ENCODE results near the gene LMX1B.

Gene LMX1B

GRCh38 chr9:126667190-126668055, 53.7 kb downstream of the LMX1B start:
- Histone ChIP-seq H3K27ac (no peak overlapping the region), H3K4me1 (ENCODE audit: low read depth, poor library complexity, severe bottlenecking) (peaks cover 27% of the 10 kb centered on the region), H2AFZ (ENCODE audit: low read depth) (no peak overlapping the region), H3K79me2 (ENCODE audit: insufficient read depth, low read depth) (no peaks in the 10 kb centered on the region), H4K20me1 (ENCODE audit: insufficient read depth) (no peaks in the 10 kb centered on the region), H3K27me3 (ENCODE audit: insufficient read depth, low read depth) (no peaks in the 10 kb centered on the region), H3K4me2 (no peak overlapping the region), H3K36me3 (ENCODE audit: insufficient read depth) (no peaks in the 10 kb centered on the region), H3K4me3 (IDR thresholded peaks at IDR 0.05; ENCODE audit: insufficient read depth, low read depth, low read length) (no peak overlapping the region), H3K9ac (no peak overlapping the region)
- no peak for TF ChIP-seq CTCF (conservative IDR thresholded peaks at IDR 0.05; ENCODE audit: low read depth, low read length)

GRCh38 chr9:126668058-126668457, 54.3 kb downstream of the LMX1B start:
- H3K4me1 ChIP-seq (ENCODE audit: low read depth, poor library complexity, severe bottlenecking) = peaks cover 21% of the 10 kb centered on the region
- H3K4me2 ChIP-seq = no peak overlapping the region
- no peak overlapping the region for H3K4me3 ChIP-seq (IDR thresholded peaks at IDR 0.05; ENCODE audit: insufficient read depth, low read depth, low read length)
- no peaks in the 10 kb centered on the region for H4K20me1 ChIP-seq (ENCODE audit: insufficient read depth)
- H3K27ac ChIP-seq = no peak overlapping the region
- H3K36me3 ChIP-seq (ENCODE audit: insufficient read depth) = no peaks in the 10 kb centered on the region
- H3K79me2 ChIP-seq (ENCODE audit: insufficient read depth, low read depth) = no peaks in the 10 kb centered on the region
- no peak for TF ChIP-seq CTCF (conservative IDR thresholded peaks at IDR 0.05; ENCODE audit: low read depth, low read length)
- no peak overlapping the region for H3K9ac ChIP-seq
- H2AFZ ChIP-seq (ENCODE audit: low read depth) = no peak overlapping the region
- H3K27me3 ChIP-seq (ENCODE audit: insufficient read depth, low read depth) = no peaks in the 10 kb centered on the region

- H3K27me3 ChIP-seq (ENCODE audit: insufficient read depth, low read depth) = no peaks in the 10 kb centered on the region
- H3K4me3 ChIP-seq (IDR thresholded peaks at IDR 0.05; ENCODE audit: insufficient read depth, low read depth, low read length) = no peak overlapping the region
- H3K36me3 ChIP-seq (ENCODE audit: insufficient read depth) = no peaks in the 10 kb centered on the region
- H3K79me2 ChIP-seq (ENCODE audit: insufficient read depth, low read depth) = no peaks in the 10 kb centered on the region
- no peak for TF ChIP-seq CTCF (conservative IDR thresholded peaks at IDR 0.05; ENCODE audit: low read depth, low read length)
- H3K4me1 ChIP-seq (ENCODE audit: low read depth, poor library complexity, severe bottlenecking) = peaks cover 10% of the 10 kb centered on the region
- no peak overlapping the region for H3K27ac ChIP-seq
- no peak overlapping the region for H2AFZ ChIP-seq (ENCODE audit: low read depth)
- H3K4me2 ChIP-seq = no peak overlapping the region
- no peak overlapping the region for H3K9ac ChIP-seq
- H4K20me1 ChIP-seq (ENCODE audit: insufficient read depth) = no peaks in the 10 kb centered on the region
Observed at GRCh38 chr9:126669108-126669507, 55.4 kb downstream of the LMX1B start.

- H3K4me1 ChIP-seq (ENCODE audit: low read depth, poor library complexity, severe bottlenecking) = no peaks in the 10 kb centered on the region
- H3K4me3 ChIP-seq (IDR thresholded peaks at IDR 0.05; ENCODE audit: insufficient read depth, low read depth, low read length) = no peak overlapping the region
- no peak overlapping the region for H3K4me2 ChIP-seq
- H3K79me2 ChIP-seq (ENCODE audit: insufficient read depth, low read depth) = no peaks in the 10 kb centered on the region
- no peak overlapping the region for H3K27ac ChIP-seq
- TF ChIP-seq CTCF (conservative IDR thresholded peaks at IDR 0.05; ENCODE audit: low read depth, low read length) = no peak
- H3K36me3 ChIP-seq (ENCODE audit: insufficient read depth) = no peaks in the 10 kb centered on the region
- H3K27me3 ChIP-seq (ENCODE audit: insufficient read depth, low read depth) = no peaks in the 10 kb centered on the region
- H2AFZ ChIP-seq (ENCODE audit: low read depth) = no peak overlapping the region
- H3K9ac ChIP-seq = no peak overlapping the region
- H4K20me1 ChIP-seq (ENCODE audit: insufficient read depth) = no peaks in the 10 kb centered on the region
Observed at GRCh38 chr9:126670270-126670669, 56.5 kb downstream of the LMX1B start.
